Neural cell (in vitro differentiated cells): ENCODE results near the gene RAB44. TPM values are rescaled to one million over a fixed set of nuclear protein-coding genes. Genes with fewer than 3 reads are reported as not detected.

Source experiments
- H2AFZ ChIP-seq: fragments of 200-600, 300-800 bp; sonication (generic), shearing (Covaris generic); 2 replicates; pipeline ENCODE4 v1.6.0; 2014; ENCODE audit warnings: low read depth, mild to moderate bottlenecking, antibody characterized with exemption, low read length, moderate library complexity
- H3F3A ChIP-seq: fragments of 200-600 bp; shearing (Covaris generic); 2 replicates; pipeline ENCODE4 v1.6.1; 2016; ENCODE audit warnings: mild to moderate bottlenecking, moderate library complexity, mixed read lengths, antibody characterized with exemption, low read length; ENCODE audit not compliant: insufficient read depth, poor library complexity, severe bottlenecking
- H3K27ac ChIP-seq: fragments of 200-600, 300-800 bp; sonication (generic), shearing (Covaris generic); 2 replicates; pipeline ENCODE4 v1.5.1; 2014; ENCODE audit warnings: mild to moderate bottlenecking, low read length, moderate library complexity
- H3K27me3 ChIP-seq: fragments of 300-800, 200-600 bp; sonication (generic), shearing (Covaris generic); 2 replicates; pipeline ENCODE4 v1.6.0; 2014; ENCODE audit warnings: mild to moderate bottlenecking, low read depth, low read length, moderate library complexity; ENCODE audit not compliant: insufficient read depth
- H3K36me3 ChIP-seq: fragments of 300-800, 200-600 bp; sonication (generic), shearing (Covaris generic); 2 replicates; pipeline ENCODE4 v1.5.1; 2014; ENCODE audit warnings: mild to moderate bottlenecking, antibody characterized with exemption, low read length, moderate library complexity; ENCODE audit not compliant: insufficient read depth
- H3K4me2 ChIP-seq: fragments of 300-800, 200-600 bp; sonication (generic), shearing (Covaris generic); 2 replicates; pipeline ENCODE4 v1.6.0; 2014; ENCODE audit warnings: mild to moderate bottlenecking, low read length
- H3K4me3 ChIP-seq: fragments of 300-800, 200-600 bp; sonication (generic), shearing (Covaris generic); 2 replicates; pipeline ENCODE4 v1.5.1; 2014; ENCODE audit warnings: mild to moderate bottlenecking, low read length, moderate library complexity
- H3K79me2 ChIP-seq: fragments of 200-600 bp; shearing (Covaris generic); replicated peaks from 2 replicates; pipeline ENCODE4 v1.6.0; 2014; ENCODE audit warnings: mild to moderate bottlenecking, low read length, moderate library complexity; ENCODE audit not compliant: insufficient read depth
- H3K9ac ChIP-seq: fragments of 300-800, 200-600 bp; sonication (generic), shearing (Covaris generic); 2 replicates; pipeline ENCODE4 v1.6.1; 2016; ENCODE audit warnings: mild to moderate bottlenecking, low read length, mixed read lengths
- H3K9me2 ChIP-seq: fragments of 200-600 bp; shearing (Covaris generic); 2 replicates; pipeline ENCODE4 v1.6.1; 2016; ENCODE audit warnings: mild to moderate bottlenecking, low read length, mixed read lengths; ENCODE audit not compliant: insufficient read depth
- H3K9me3 ChIP-seq: fragments of 200-600, 300-800 bp; sonication (generic), shearing (Covaris generic); 2 replicates; pipeline ENCODE4 v1.6.1; 2016; ENCODE audit warnings: mild to moderate bottlenecking, mixed run types, low read length, moderate library complexity, mixed read lengths
- H4K20me1 ChIP-seq: fragments of 200-600 bp; shearing (Covaris generic); 2 replicates; pipeline ENCODE4 v1.6.1; 2016; ENCODE audit warnings: mild to moderate bottlenecking, mixed run types; ENCODE audit not compliant: insufficient read depth
- EP300 ChIP-seq: fragments of 450-650 bp; conservative IDR thresholded peaks from 2 replicates; pipeline ENCODE4 v1.6.1; 2014; ENCODE audit warnings: antibody characterized with exemption, mild to moderate bottlenecking, moderate library complexity; ENCODE audit not compliant: poor library complexity, severe bottlenecking
- EZH2 ChIP-seq: fragments of 200-600, 300-800 bp; shearing (Covaris generic), sonication (generic); IDR thresholded peaks from 2 replicates; pipeline ENCODE4 v1.6.1; 2014; ENCODE audit warnings: antibody characterized with exemption, low read length, borderline replicate concordance, mild to moderate bottlenecking; ENCODE audit not compliant: insufficient read depth, poor library complexity, severe bottlenecking
- MXI1 ChIP-seq: fragments of 450-650 bp; conservative IDR thresholded peaks from 2 replicates; pipeline ENCODE4 v1.6.1; 2014; ENCODE audit warnings: antibody characterized with exemption, mild to moderate bottlenecking; ENCODE audit not compliant: poor library complexity, severe bottlenecking
- POLR2AphosphoS5 ChIP-seq: IDR thresholded peaks from 2 replicates; pipeline ENCODE4 v1.6.1; 2012
- RAD21 ChIP-seq: fragments of 450-650 bp; conservative IDR thresholded peaks from 2 replicates; pipeline ENCODE4 v1.6.1; 2014; ENCODE audit warnings: antibody characterized with exemption, mild to moderate bottlenecking, moderate library complexity
- REST ChIP-seq: IDR thresholded peaks from 2 replicates; pipeline ENCODE4 v1.6.1; 2012; ENCODE audit warnings: borderline replicate concordance
- SMC3 ChIP-seq: fragments of 450-650 bp; conservative IDR thresholded peaks from 2 replicates; pipeline ENCODE4 v1.6.1; 2014; ENCODE audit warnings: antibody characterized with exemption, mild to moderate bottlenecking, moderate library complexity; ENCODE audit not compliant: poor library complexity
- TAF1 ChIP-seq: IDR thresholded peaks from 2 replicates; pipeline ENCODE4 v1.6.1; 2012; ENCODE audit warnings: low read depth
- polyA plus RNA-seq: library from polyadenylated mRNA; depleted of rRNA; stranded (reverse); fragments of >200 nt; gene quantifications from 2 replicates; pipeline ENCODE4 v1.2.3, GENCODE V29; 2014
- TF ChIP-seq, protein P1 (sequence below): fragments of 450-650 bp; IDR thresholded peaks from 2 replicates; pipeline ENCODE4 v1.5.1; 2014; ENCODE audit warnings: antibody characterized with exemption, mild to moderate bottlenecking, moderate library complexity; ENCODE audit not compliant: poor library complexity, severe bottlenecking

Gene RAB44
- polyA plus RNA-seq, 1 donor from 2014 or later, result not detected

DNA sequence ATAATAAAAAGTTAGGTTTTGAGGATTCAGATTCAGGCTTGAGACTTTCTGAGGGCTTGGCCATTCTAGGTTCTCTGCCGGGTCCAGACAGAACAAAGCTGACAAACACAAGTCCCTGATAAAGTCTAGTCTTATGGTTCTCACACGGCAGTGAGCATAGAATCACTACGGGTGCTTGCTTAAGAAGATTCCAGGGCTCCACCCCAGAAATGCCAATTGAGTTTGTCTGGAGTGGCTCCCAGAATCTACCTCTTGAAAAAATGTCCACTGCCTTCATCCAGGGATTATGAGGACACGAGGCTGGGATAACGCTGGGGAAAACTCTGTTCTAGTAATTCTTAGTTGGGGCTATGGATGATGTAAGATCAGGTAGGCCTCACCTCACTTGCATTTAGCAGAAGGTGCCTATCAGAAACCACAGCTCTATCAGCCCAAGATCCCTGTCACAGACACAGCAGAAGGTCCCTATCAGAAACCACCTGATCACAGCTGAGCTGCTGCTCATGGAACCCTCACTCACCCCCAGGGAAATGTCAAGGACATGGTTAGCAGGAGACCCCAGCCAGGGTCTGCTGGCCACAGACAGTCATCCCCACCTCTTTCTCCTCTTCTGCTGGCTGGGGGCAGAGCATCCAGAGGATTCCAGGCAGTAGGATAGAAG lies 52.3 kb downstream of the RAB44 start:
- H4K20me1 ChIP-seq, result no peaks in the 10 kb centered on the region
- no peak overlapping the region for H3K9ac ChIP-seq
- no peak overlapping the region for H3K4me2 ChIP-seq
- no peaks in the 10 kb centered on the region for H3K9me2 ChIP-seq
- no peaks in the 10 kb centered on the region for H3K79me2 ChIP-seq
- H3K4me3 ChIP-seq, result no peak overlapping the region
- H2AFZ ChIP-seq, result no peak overlapping the region
- no peaks in the 10 kb centered on the region for H3F3A ChIP-seq
- no peaks in the 10 kb centered on the region for H3K36me3 ChIP-seq
- no peak for TF ChIP-seq EZH2
- TF ChIP-seq TAF1, result no peak
- no peak for TF ChIP-seq RAD21
- TF ChIP-seq MXI1, result no peak
- TF ChIP-seq, protein P1, sequence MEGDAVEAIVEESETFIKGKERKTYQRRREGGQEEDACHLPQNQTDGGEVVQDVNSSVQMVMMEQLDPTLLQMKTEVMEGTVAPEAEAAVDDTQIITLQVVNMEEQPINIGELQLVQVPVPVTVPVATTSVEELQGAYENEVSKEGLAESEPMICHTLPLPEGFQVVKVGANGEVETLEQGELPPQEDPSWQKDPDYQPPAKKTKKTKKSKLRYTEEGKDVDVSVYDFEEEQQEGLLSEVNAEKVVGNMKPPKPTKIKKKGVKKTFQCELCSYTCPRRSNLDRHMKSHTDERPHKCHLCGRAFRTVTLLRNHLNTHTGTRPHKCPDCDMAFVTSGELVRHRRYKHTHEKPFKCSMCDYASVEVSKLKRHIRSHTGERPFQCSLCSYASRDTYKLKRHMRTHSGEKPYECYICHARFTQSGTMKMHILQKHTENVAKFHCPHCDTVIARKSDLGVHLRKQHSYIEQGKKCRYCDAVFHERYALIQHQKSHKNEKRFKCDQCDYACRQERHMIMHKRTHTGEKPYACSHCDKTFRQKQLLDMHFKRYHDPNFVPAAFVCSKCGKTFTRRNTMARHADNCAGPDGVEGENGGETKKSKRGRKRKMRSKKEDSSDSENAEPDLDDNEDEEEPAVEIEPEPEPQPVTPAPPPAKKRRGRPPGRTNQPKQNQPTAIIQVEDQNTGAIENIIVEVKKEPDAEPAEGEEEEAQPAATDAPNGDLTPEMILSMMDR, result no peak
- no peak for TF ChIP-seq REST
- TF ChIP-seq POLR2AphosphoS5, result no peak
- no peak for TF ChIP-seq EP300
- TF ChIP-seq SMC3, result no peak
- H3K27me3 ChIP-seq, result no peaks in the 10 kb centered on the region
- no peaks in the 10 kb centered on the region for H3K9me3 ChIP-seq
- H3K27ac ChIP-seq, result no peak overlapping the region

GRCh38 chr6:36751091-36751490 lies 53.5 kb downstream of the RAB44 start:
- Histone ChIP-seq H3K4me3 (no peak overlapping the region), H3K9ac (no peak overlapping the region), H3K36me3 (no peaks in the 10 kb centered on the region), H3K9me2 (no peaks in the 10 kb centered on the region), H3K27me3 (no peaks in the 10 kb centered on the region), H3K4me2 (no peak overlapping the region), H4K20me1 (no peaks in the 10 kb centered on the region), H3K79me2 (no peaks in the 10 kb centered on the region), H3K9me3 (no peaks in the 10 kb centered on the region), H3F3A (no peaks in the 10 kb centered on the region), H2AFZ (no peak overlapping the region), H3K27ac (no peak overlapping the region)
- TF ChIP-seq SMC3 (no peak), EZH2 (no peak), EP300 (no peak), POLR2AphosphoS5 (no peak), REST (no peak)
